GM12892 (cell line): ENCODE results near the gene TNC. TPM values are rescaled to one million over a fixed set of nuclear protein-coding genes. Genes with fewer than 3 reads are reported as not detected.

ENCODE experiments used
- DNase-seq: peaks from one replicate; pipeline ENCODE4 v3.0.0; 2011; ENCODE audit not compliant: insufficient read length
- FAIRE-seq: peaks from 2 replicates; lab custom pipeline; 2011; peaks lifted over from hg19 to GRCh38; lab: Jason Lieb, UNC
- POLR2A ChIP-seq: IDR thresholded peaks from 2 replicates; pipeline ENCODE4 v1.6.1; 2011; ENCODE audit warnings: low read depth, low read length, control low read depth
- POLR2AphosphoS5 ChIP-seq: IDR thresholded peaks from 2 replicates; pipeline ENCODE4 v1.6.1; 2011; ENCODE audit warnings: low read depth, low read length, control low read depth
- TAF1 ChIP-seq: IDR thresholded peaks from 2 replicates; pipeline ENCODE4 v1.6.1; 2011; ENCODE audit warnings: low read depth, mild to moderate bottlenecking, control low read depth, low read length, borderline replicate concordance
- polyA plus RNA-seq: library from polyadenylated mRNA; unstranded; fragments of >200 nt; gene quantifications from one replicate; pipeline ENCODE4 v1.2.1, GENCODE V29; 2012; ENCODE audit warnings: missing spikeins, inconsistent platforms; ENCODE audit not compliant: missing spikeins

The TNC gene
- polyA plus RNA-seq: 0.42 TPM

GRCh38 chr9:115117999-115118878 is at the start of gene TNC:
TNC (minus strand) TSS chr9:115118157; CDS start chr9:115091018, 27,139 bp downstream.
- no peak for FAIRE-seq
- DNase-seq: no peak
- TF ChIP-seq POLR2AphosphoS5 (no peak), POLR2A (no peak), TAF1 (no peak)

GRCh38 chr9:115167175-115167574 is 49.2 kb upstream of the TNC start:
- FAIRE-seq (no peak), DNase-seq (no peak)

GRCh38 chr9:115165233-115165632 is 47.3 kb upstream of the TNC start:
- no peak for FAIRE-seq

More at GRCh38 chr9:115167175-115167574, 49.2 kb upstream of the TNC start:
- no peak for TF ChIP-seq POLR2A

GRCh38 chr9:115164511-115164974 is 46.6 kb upstream of the TNC start:
- DNase-seq (no peak), FAIRE-seq (no peak)
- no peak for TF ChIP-seq TAF1
- no peak for TF ChIP-seq POLR2AphosphoS5

More at GRCh38 chr9:115165233-115165632, 47.3 kb upstream of the TNC start:
- DNase-seq: no peak
- TF ChIP-seq POLR2AphosphoS5 (no peak), POLR2A (no peak), TAF1 (no peak)

GRCh38 chr9:115162946-115163345 is 45.0 kb upstream of the TNC start:
- no peak for FAIRE-seq
- no peak for TF ChIP-seq POLR2A
- no peak for TF ChIP-seq POLR2AphosphoS5
- no peak for TF ChIP-seq TAF1
- DNase-seq: no peak

- FAIRE-seq (no peak), DNase-seq (no peak)
- TF ChIP-seq POLR2A (no peak), POLR2AphosphoS5 (no peak), TAF1 (no peak)
These were observed 43.5 kb upstream of the TNC start for GRCh38 chr9:115161446-115161845.

- DNase-seq: no peak
- FAIRE-seq: no peak
- TF ChIP-seq POLR2A (no peak), TAF1 (no peak), POLR2AphosphoS5 (no peak)
These were observed 40.9 kb upstream of the TNC start for GRCh38 chr9:115158661-115159481.

- FAIRE-seq (no peak), DNase-seq (no peak)
- TF ChIP-seq POLR2A (no peak), POLR2AphosphoS5 (no peak), TAF1 (no peak)
These were observed 39.3 kb upstream of the TNC start for GRCh38 chr9:115157245-115157674.

GRCh38 chr9:115155037-115155436 is 37.1 kb upstream of the TNC start:
- DNase-seq (no peak), FAIRE-seq (no peak)
- TF ChIP-seq TAF1: no peak
- no peak for TF ChIP-seq POLR2AphosphoS5
- no peak for TF ChIP-seq POLR2A

- no peak for FAIRE-seq
- no peak for TF ChIP-seq POLR2A
- TF ChIP-seq POLR2AphosphoS5: no peak
- no peak for TF ChIP-seq TAF1
- DNase-seq: no peak
These were observed 36.7 kb upstream of the TNC start for GRCh38 chr9:115154617-115155016.

- no peak for FAIRE-seq
These were observed 34.4 kb upstream of the TNC start for GRCh38 chr9:115152281-115152820.

More at GRCh38 chr9:115152281-115152820, 34.4 kb upstream of the TNC start:
- TF ChIP-seq POLR2A (no peak), POLR2AphosphoS5 (no peak), TAF1 (no peak)
- DNase-seq: no peak
